Measurements from ENCODE around the gene GUCA2A. TPM values are rescaled to one million over a fixed set of nuclear protein-coding genes. Genes with fewer than 3 reads are reported as not detected.

The GUCA2A gene
- polyA plus RNA-seq, 1 of the 3 experiments (the other 2 are of a cell fraction), result not detected

DNA sequence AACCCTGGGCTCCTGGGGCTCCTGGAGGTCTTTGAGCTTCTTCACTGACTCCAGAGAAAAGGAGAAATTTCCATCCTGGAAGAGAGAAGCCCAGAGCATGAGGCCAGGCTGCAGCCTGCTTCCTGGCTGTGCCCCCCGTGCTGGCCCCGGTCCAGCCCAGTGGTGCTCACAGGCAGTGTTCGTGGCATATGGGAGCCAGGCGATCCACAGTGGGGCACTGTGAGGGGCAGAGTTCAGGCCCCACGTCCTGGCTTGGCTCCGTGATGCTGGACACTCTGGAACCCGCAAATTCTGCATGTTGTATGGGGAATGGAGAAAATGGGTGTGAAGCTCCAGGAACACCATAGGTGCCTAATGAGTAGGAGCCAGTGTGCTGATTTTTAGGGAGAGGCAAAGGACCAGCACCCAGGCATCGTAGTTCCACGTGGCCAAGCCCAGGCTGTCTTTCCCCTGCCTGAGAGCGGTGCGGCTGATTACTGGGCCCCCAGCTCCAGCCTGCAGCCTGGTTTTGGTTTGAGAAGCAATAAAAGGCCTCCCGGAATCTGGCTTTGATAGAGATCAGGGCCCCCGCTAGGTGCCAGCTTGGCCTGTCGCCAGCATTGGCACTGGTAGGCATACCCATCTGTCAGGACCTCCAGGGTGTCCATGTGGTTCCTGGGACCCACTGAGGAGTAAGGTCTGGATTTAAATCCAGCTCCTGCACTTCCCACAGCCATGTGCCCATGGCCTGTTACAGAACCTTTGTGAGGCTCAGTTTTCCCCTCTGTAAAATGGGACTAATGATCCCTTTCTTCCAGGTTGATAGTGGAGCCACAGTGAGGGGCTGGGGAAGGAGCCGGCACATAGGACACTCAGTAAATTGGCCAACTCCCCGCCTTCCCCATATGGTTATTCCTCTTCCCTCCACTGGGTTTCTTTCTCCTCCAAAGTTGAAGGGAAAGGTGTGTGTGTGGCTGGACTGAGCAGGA, 725 bp downstream of the GUCA2A start (continued):
- TF ChIP-seq TAF1 (IDR thresholded peaks at IDR 0.05; ENCODE audit: borderline replicate concordance, low read depth, low read length), result no peak

DNA sequence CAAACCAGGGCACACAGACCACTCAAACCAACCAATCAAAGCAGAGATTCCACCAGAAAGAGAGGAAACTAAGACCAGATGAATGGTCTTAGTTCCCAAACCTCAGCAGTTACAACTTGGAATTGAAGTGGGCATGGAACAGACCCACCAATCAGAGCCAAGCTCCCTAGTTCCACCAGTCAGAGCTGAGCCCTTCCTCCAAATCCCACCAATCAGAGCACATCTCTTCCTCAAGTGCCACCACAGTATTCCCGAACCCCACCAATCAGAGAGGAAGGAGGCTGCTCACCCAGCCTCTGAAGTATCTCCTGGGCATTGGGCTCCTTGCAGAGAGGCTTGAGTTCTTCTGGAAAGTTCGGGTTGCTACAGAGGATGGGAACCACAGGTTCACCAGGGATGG, 1.4 kb downstream of the GUCA2A start:
- Histone ChIP-seq H3K36me3 (replicated peaks in 1 of 2; ENCODE audit: control insufficient read depth in 1 of 2, insufficient read depth in 2 of 2, low read length in 1 of 2) (no peaks in the 10 kb centered on the region), H3F3A (replicated peaks; ENCODE audit: insufficient read depth) (no peaks in the 10 kb centered on the region), H4K20me1 (ENCODE audit: insufficient read depth) (no peaks in the 10 kb centered on the region), H3K4me2 (no peak overlapping the region), H3K4me1 (ENCODE audit: control insufficient read depth in 1 of 2, insufficient read depth in 2 of 2, low read depth in 1 of 2, low read length in 1 of 2) (peaks cover 0 to 13% of the 10 kb centered on the region in 2 experiments; a peak in 1 of 4 replicates), H3K79me2 (ENCODE audit: insufficient read depth) (no peaks in the 10 kb centered on the region), H3K27me3 (ENCODE audit: insufficient read depth) (no peaks in the 10 kb centered on the region), H3K9ac (no peak overlapping the region), H3K27ac (ENCODE audit: low read depth in 2 of 2, low read length in 1 of 2) (no peak overlapping the region), H3K9me3 (0 out of 2 replicates have a peak, but pooled peaks cover 9% of the 10 kb centered on the region), H2AFZ (ENCODE audit: low read depth) (no peak overlapping the region), H3K4me3 (ENCODE audit: low read depth in 2 of 2, low read length in 1 of 2) (no peak overlapping the region), H3K9me2 (no peaks in the 10 kb centered on the region)
- POLR2A ChIA-PET, result no interaction called here
- CTCF ChIA-PET, result interaction anchor here (0.8 to 2.7 kb wide), 4 partner anchors 10 to 16 kb away, joined by 3 to 9 read pairs (median 4); no protein-coding TSS in a partner anchor
- no peak for TF ChIP-seq FOXJ3 (CRISPR knock-in tag; IDR thresholded peaks at IDR 0.05)
- TF ChIP-seq NRF1 (IDR thresholded peaks at IDR 0.05; ENCODE audit: low read depth, low read length), result no peak
- TF ChIP-seq, protein P1, sequence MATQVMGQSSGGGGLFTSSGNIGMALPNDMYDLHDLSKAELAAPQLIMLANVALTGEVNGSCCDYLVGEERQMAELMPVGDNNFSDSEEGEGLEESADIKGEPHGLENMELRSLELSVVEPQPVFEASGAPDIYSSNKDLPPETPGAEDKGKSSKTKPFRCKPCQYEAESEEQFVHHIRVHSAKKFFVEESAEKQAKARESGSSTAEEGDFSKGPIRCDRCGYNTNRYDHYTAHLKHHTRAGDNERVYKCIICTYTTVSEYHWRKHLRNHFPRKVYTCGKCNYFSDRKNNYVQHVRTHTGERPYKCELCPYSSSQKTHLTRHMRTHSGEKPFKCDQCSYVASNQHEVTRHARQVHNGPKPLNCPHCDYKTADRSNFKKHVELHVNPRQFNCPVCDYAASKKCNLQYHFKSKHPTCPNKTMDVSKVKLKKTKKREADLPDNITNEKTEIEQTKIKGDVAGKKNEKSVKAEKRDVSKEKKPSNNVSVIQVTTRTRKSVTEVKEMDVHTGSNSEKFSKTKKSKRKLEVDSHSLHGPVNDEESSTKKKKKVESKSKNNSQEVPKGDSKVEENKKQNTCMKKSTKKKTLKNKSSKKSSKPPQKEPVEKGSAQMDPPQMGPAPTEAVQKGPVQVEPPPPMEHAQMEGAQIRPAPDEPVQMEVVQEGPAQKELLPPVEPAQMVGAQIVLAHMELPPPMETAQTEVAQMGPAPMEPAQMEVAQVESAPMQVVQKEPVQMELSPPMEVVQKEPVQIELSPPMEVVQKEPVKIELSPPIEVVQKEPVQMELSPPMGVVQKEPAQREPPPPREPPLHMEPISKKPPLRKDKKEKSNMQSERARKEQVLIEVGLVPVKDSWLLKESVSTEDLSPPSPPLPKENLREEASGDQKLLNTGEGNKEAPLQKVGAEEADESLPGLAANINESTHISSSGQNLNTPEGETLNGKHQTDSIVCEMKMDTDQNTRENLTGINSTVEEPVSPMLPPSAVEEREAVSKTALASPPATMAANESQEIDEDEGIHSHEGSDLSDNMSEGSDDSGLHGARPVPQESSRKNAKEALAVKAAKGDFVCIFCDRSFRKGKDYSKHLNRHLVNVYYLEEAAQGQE (IDR thresholded peaks at IDR 0.05; ENCODE audit: low read depth, low read length), result no peak
- no peak for TF ChIP-seq EZH2phosphoT487 (IDR thresholded peaks at IDR 0.05; ENCODE audit: borderline replicate concordance, low read depth)
- TF ChIP-seq, protein P2, sequence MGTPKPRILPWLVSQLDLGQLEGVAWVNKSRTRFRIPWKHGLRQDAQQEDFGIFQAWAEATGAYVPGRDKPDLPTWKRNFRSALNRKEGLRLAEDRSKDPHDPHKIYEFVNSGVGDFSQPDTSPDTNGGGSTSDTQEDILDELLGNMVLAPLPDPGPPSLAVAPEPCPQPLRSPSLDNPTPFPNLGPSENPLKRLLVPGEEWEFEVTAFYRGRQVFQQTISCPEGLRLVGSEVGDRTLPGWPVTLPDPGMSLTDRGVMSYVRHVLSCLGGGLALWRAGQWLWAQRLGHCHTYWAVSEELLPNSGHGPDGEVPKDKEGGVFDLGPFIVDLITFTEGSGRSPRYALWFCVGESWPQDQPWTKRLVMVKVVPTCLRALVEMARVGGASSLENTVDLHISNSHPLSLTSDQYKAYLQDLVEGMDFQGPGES (IDR thresholded peaks at IDR 0.05; ENCODE audit: low read depth, low read length), result no peak
- TF ChIP-seq YY1 (IDR thresholded peaks at IDR 0.05; ENCODE audit: low read depth), result no peak
- TF ChIP-seq GABPA (IDR thresholded peaks at IDR 0.05; ENCODE audit: low read depth), result no peak
- no peak for DNase-seq
- 82% methylated on average over 2 of the region's 2 CpGs for WGBS (ENCODE audit: low lambda C conversion rate)
